PFSK-1 (cell line): ENCODE data around the gene BBOF1.

Experiments
- FOXP2 ChIP-seq: optimal IDR thresholded peaks from 2 replicates; pipeline ENCODE3; 2011; ENCODE audit warnings: borderline replicate concordance, control low read depth, inconsistent platforms; ENCODE audit not compliant: insufficient read depth; ENCODE audit errors: extremely low read length, extremely low read depth
- POLR2AphosphoS5 ChIP-seq: IDR thresholded peaks from 2 replicates; pipeline ENCODE4 v1.6.1; 2012; ENCODE audit warnings: low read depth, mild to moderate bottlenecking, control low read depth, low read length, moderate library complexity
- REST ChIP-seq, 2 experiments: IDR thresholded peaks; 2 replicates each; pipeline versions ENCODE4 v1.6.1 to v1.8.0; 2011 to 2012; ENCODE audit warnings: low read depth in 2 of 2, low read length in 2 of 2, control low read depth in 1 of 2, inconsistent platforms in 1 of 2, mild to moderate bottlenecking in 1 of 2, moderate library complexity in 1 of 2; ENCODE audit not compliant: insufficient read depth in 1 of 2
- SIN3A ChIP-seq: IDR thresholded peaks from 2 replicates; pipeline ENCODE4 v1.6.1; 2012; ENCODE audit warnings: mild to moderate bottlenecking, low read length, moderate library complexity, borderline replicate concordance; ENCODE audit not compliant: insufficient read depth
- TAF1 ChIP-seq: IDR thresholded peaks from 2 replicates; pipeline ENCODE4 v1.6.1; 2012; ENCODE audit warnings: low read length, control low read depth, borderline replicate concordance; ENCODE audit not compliant: insufficient read depth

Gene BBOF1

GRCh38 chr14:74049876-74050495 is 30.8 kb downstream of the BBOF1 start:
- no peak for TF ChIP-seq FOXP2
- no peak for TF ChIP-seq POLR2AphosphoS5
- no peak for TF ChIP-seq REST (IDR thresholded peaks at IDR 0.05; ENCODE audit: insufficient read depth in 1 of 2, low read depth in 2 of 2, low read length in 2 of 2)
- TF ChIP-seq TAF1 = no peak
- no peak for TF ChIP-seq SIN3A

GRCh38 chr14:74062809-74063150 is 43.6 kb downstream of the BBOF1 start:
- TF ChIP-seq REST (IDR thresholded peaks at IDR 0.05; ENCODE audit: insufficient read depth in 1 of 2, low read depth in 2 of 2, low read length in 2 of 2) = no peak
- TF ChIP-seq FOXP2 = no peak
- TF ChIP-seq TAF1 = no peak
- no peak for TF ChIP-seq SIN3A
- no peak for TF ChIP-seq POLR2AphosphoS5

- TF ChIP-seq FOXP2 (no peak), TAF1 (no peak), REST (IDR thresholded peaks at IDR 0.05; ENCODE audit: insufficient read depth in 1 of 2, low read depth in 2 of 2, low read length in 2 of 2) (no peak), POLR2AphosphoS5 (no peak), SIN3A (no peak)
Measured at GRCh38 chr14:74064426-74064825, 45.3 kb downstream of the BBOF1 start.

- TF ChIP-seq POLR2AphosphoS5 (no peak), FOXP2 (no peak), TAF1 (no peak)
Measured at GRCh38 chr14:74064883-74065282, 45.7 kb downstream of the BBOF1 start.

GRCh38 chr14:74065746-74066575 is 46.8 kb downstream of the BBOF1 start:
- TF ChIP-seq SIN3A (no peak), REST (IDR thresholded peaks at IDR 0.05; ENCODE audit: insufficient read depth in 1 of 2, low read depth in 2 of 2, low read length in 2 of 2) (no peak), FOXP2 (no peak), POLR2AphosphoS5 (no peak), TAF1 (no peak)
